Spleen (tissue), 11 donors: ENCODE data around the gene FAM83E. TPM values are rescaled to one million over a fixed set of nuclear protein-coding genes. Genes with fewer than 3 reads are reported as not detected.
"Not testable (repeated sequence)": the region's sequence is repeated elsewhere in the genome, so short reads cannot be mapped to it uniquely, and the experiment has no call there.

Experiments
- DNase-seq: peaks from one replicate; pipeline ENCODE4 v3.0.0-alpha.2; 2020
- H3K27ac ChIP-seq, 8 donors: fragments of 200-600 bp; sonication (generic) in 7 of 8; 1 replicate in 4 of 8; 2 replicates in 4 of 8; pipeline versions ENCODE4 v1.5.0 to v1.8.0; 2016 to 2021; ENCODE audit warnings: inconsistent platforms in 4 of 8, mild to moderate bottlenecking in 4 of 8, moderate library complexity in 1 of 8
- H3K27me3 ChIP-seq, 7 donors: fragments of 200-600 bp; sonication (generic) in 6 of 7; replicated peaks in 1 of 7; 1 replicate in 4 of 7; 2 replicates in 3 of 7; pipeline versions ENCODE4 v1.5.0 to v1.8.0; 2016 to 2021; ENCODE audit warnings: inconsistent platforms in 3 of 7, mild to moderate bottlenecking in 1 of 7
- H3K36me3 ChIP-seq, 6 donors: fragments of 200-600 bp; sonication (generic) in 5 of 6; 1 replicate in 4 of 6; 2 replicates in 2 of 6; pipeline versions ENCODE4 v1.5.0 to v1.8.0; 2016 to 2021; ENCODE audit warnings: inconsistent platforms in 2 of 6
- H3K4me1 ChIP-seq, 6 donors: fragments of 200-600 bp; sonication (generic) in 5 of 6; 1 replicate in 3 of 6; 2 replicates in 3 of 6; pipeline versions ENCODE4 v1.5.0 to v1.8.0; 2016 to 2021; ENCODE audit warnings: inconsistent platforms in 3 of 6
- H3K4me3 ChIP-seq, 8 donors: fragments of 200-600 bp; sonication (generic) in 7 of 8; 1 replicate in 4 of 8; 2 replicates in 4 of 8; pipeline versions ENCODE4 v1.5.0 to v1.8.0; 2016 to 2021; ENCODE audit warnings: inconsistent platforms in 4 of 8, mild to moderate bottlenecking in 4 of 8, moderate library complexity in 2 of 8
- H3K9me3 ChIP-seq, 8 donors: fragments of 200-600 bp; sonication (generic) in 7 of 8; 1 replicate in 4 of 8; 2 replicates in 4 of 8; pipeline versions ENCODE4 v1.5.0 to v1.8.0; 2016 to 2021; ENCODE audit warnings: inconsistent platforms in 4 of 8
- CTCF ChIP-seq, 11 experiments: fragments of 200-600 bp in 7 of 11; fragments of 450-650 bp in 4 of 11; sonication (generic) in 4 of 11; IDR thresholded peaks in 8 of 11; conservative IDR thresholded peaks in 3 of 11; 1 replicate in 7 of 11; 2 replicates in 4 of 11; pipeline versions ENCODE4 v1.4.0 to v1.8.0; 2016 to 2021; ENCODE audit warnings: antibody characterized with exemption in 11 of 11, inconsistent platforms in 4 of 11, mild to moderate bottlenecking in 1 of 11
- POLR2A ChIP-seq, 3 donors: fragments of 450-650 bp; IDR thresholded peaks; one replicate each; pipeline ENCODE4 v1.5.1; 2017; ENCODE audit warnings: antibody characterized with exemption in 3 of 3, mild to moderate bottlenecking in 1 of 3
- POLR2AphosphoS5 ChIP-seq, 3 donors: sonication (generic); formaldehyde crosslinking; IDR thresholded peaks; one replicate each; pipeline ENCODE4 v1.5.1; 2017; ENCODE audit warnings: antibody characterized with exemption in 3 of 3
- WGBS, 5 donors: extraction: QIAGEN DNeasy Blood & Tissue Kit in 3 of 5; methylation state at CpG; one replicate each; pipeline versions ENCODE4 v1.1.5 to v1.1.7; 2013 to 2018; 5-methylcytosine and 5-hydroxymethylcytosine counted together
- intact Hi-C: fragments of 100-400 bp; cut with DNase I; formaldehyde crosslinking; loops from one replicate; pipeline ENCODE4 v1.15.0; 2023; ENCODE audit warnings: low total_unique reads
- polyA plus RNA-seq, 3 donors: library from polyadenylated mRNA; stranded (reverse); fragments of 200-250 nt; gene quantifications; one replicate each; pipeline ENCODE4 v1.2.1, GENCODE V29; 2013
- total RNA-seq, 7 donors: library from RNA; depleted of rRNA in 3 of 7; stranded (reverse); fragments of >200 nt in 3 of 7; fragmentation: NEBNext Ultra II Directional in 4 of 7; extraction: Animal tissue kit (Norgen Biotek cat#: 25700) in 4 of 7; gene quantifications; one replicate each; pipeline versions ENCODE4 v1.1.0 to v1.2.1, GENCODE V29; 2016 to 2021
- donor health status: healthy with polysubstance abuse.
- donor health status: DM: no; HTN: no; CAD: no; lungs with moderate emphysema.
- donor health status: DM: no; HTN: no; CAD: no.
- donor health status: Bipolar disorder and iron deficiency.
- donor health status: healthy.
- donor health status: DM: no; HTN: no; CAD: no.
- donor health status: DM: yes; HTN: yes; CAD: no.

FAM83E gene
- total and polyA plus RNA-seq, 10 donors: 0.04 to 2.0 (median 0.46) TPM; not detected in 5

- H3K27ac ChIP-seq: peak overlapping the region; percentile 62 to 85 (median 74)
- no peaks in the 10 kb centered on the region for H3K9me3 ChIP-seq
- intact Hi-C loops: no loop called here
- H3K36me3 ChIP-seq: no peaks in the 10 kb centered on the region
- WGBS, 5 donors: 45 to 55% (median 46%) methylated on average over 35 of the region's 35 CpGs
- H3K4me1 ChIP-seq: peaks cover 10 to 21% (median 17%) of the 10 kb centered on the region in 6 donors
- TF ChIP-seq CTCF (IDR thresholded peaks at IDR 0.05 in 8 of 11, conservative IDR thresholded peaks at IDR 0.05 in 3 of 11): peak in 2 of 11 experiments; percentile 15 to 24
- TF ChIP-seq POLR2AphosphoS5 (IDR thresholded peaks at IDR 0.05): peak in 2 of 3 donors; percentile 48 to 52
- TF ChIP-seq POLR2A (IDR thresholded peaks at IDR 0.05): no peak
- peak; percentile 89 for DNase-seq
- peak overlapping the region in 4 of 8 donors; percentile 5 to 55 (median 10) for H3K4me3 ChIP-seq
- no peaks in the 10 kb centered on the region for H3K27me3 ChIP-seq
Observed at GRCh38 chr19:48660852-48661710, 46.2 kb upstream of the FAM83E start.

GRCh38 chr19:48659768-48660167 is 44.9 kb upstream of the FAM83E start:
- DNase-seq: no peak

GRCh38 chr19:48658483-48658882 is 43.6 kb upstream of the FAM83E start:
- no peaks in the 10 kb centered on the region for H3K36me3 ChIP-seq
- no peaks in the 10 kb centered on the region for H3K27me3 ChIP-seq
- TF ChIP-seq POLR2AphosphoS5 (IDR thresholded peaks at IDR 0.05): no peak
- no peak for TF ChIP-seq POLR2A (IDR thresholded peaks at IDR 0.05)
- TF ChIP-seq CTCF (IDR thresholded peaks at IDR 0.05 in 8 of 11, conservative IDR thresholded peaks at IDR 0.05 in 3 of 11): no peak
- H3K9me3 ChIP-seq: no peaks in the 10 kb centered on the region
- DNase-seq: no peak
- intact Hi-C loops: no loop called here
- H3K27ac ChIP-seq: no peak overlapping the region
- peaks cover 10 to 21% (median 17%) of the 10 kb centered on the region in 6 donors for H3K4me1 ChIP-seq
- H3K4me3 ChIP-seq: no peak overlapping the region
- 92 to 97% (median 95%) methylated on average over 6 of the region's 6 CpGs for WGBS, 5 donors

More at GRCh38 chr19:48659768-48660167, 44.9 kb upstream of the FAM83E start:
- Histone ChIP-seq H3K4me3 (no peak overlapping the region), H3K27me3 (no peaks in the 10 kb centered on the region), H3K36me3 (no peaks in the 10 kb centered on the region), H3K27ac (no peak overlapping the region), H3K9me3 (no peaks in the 10 kb centered on the region), H3K4me1 (peaks cover 10 to 21% (median 17%) of the 10 kb centered on the region in 6 donors)
- TF ChIP-seq POLR2AphosphoS5 (IDR thresholded peaks at IDR 0.05): no peak
- TF ChIP-seq CTCF (IDR thresholded peaks at IDR 0.05 in 8 of 11, conservative IDR thresholded peaks at IDR 0.05 in 3 of 11): no peak
- no peak for TF ChIP-seq POLR2A (IDR thresholded peaks at IDR 0.05)
- 74 to 81% (median 77%) methylated on average over 5 of the region's 5 CpGs for WGBS, 5 donors
- intact Hi-C loops: no loop called here

GRCh38 chr19:48657828-48658227 is 43.0 kb upstream of the FAM83E start:
- H3K27ac ChIP-seq, H3K4me3 ChIP-seq, intact Hi-C loops, H3K9me3 ChIP-seq, H3K36me3 ChIP-seq, H3K27me3 ChIP-seq, DNase-seq: not testable (repeated sequence)
- H3K4me1 ChIP-seq: peaks cover 10 to 26% (median 19%) of the 10 kb centered on the region in 6 donors
- 88 to 95% (median 91%) methylated on average over 5 of the region's 5 CpGs for WGBS, 5 donors
